Stomach (tissue), 4 donors: ENCODE data around the gene LIPA.
"Not testable (repeated sequence)": the region's sequence is repeated elsewhere in the genome, so short reads cannot be mapped to it uniquely, and the experiment has no call there.

ENCODE experiments used
- CTCF ChIP-seq, 7 experiments: fragments of 450-650 bp in 4 of 7; fragments of 200-600 bp in 3 of 7; sonication (generic) in 3 of 7; IDR thresholded peaks; one replicate each; pipeline ENCODE4 v1.5.1; 2016 to 2019; ENCODE audit warnings: antibody characterized with exemption in 7 of 7, control low read depth in 2 of 7, mild to moderate bottlenecking in 1 of 7
- EP300 ChIP-seq: sonication (generic); formaldehyde crosslinking; IDR thresholded peaks from one replicate; pipeline ENCODE4 v1.6.1; 2017; ENCODE audit warnings: antibody characterized with exemption
- POLR2A ChIP-seq, 4 donors: fragments of 450-650 bp; IDR thresholded peaks; one replicate each; pipeline ENCODE4 v1.6.1; 2016; ENCODE audit warnings: antibody characterized with exemption in 4 of 4, control low read depth in 2 of 4, mild to moderate bottlenecking in 1 of 4, moderate library complexity in 1 of 4
- POLR2AphosphoS5 ChIP-seq, 3 donors: sonication (generic); formaldehyde crosslinking; IDR thresholded peaks; one replicate each; pipeline ENCODE4 v1.6.1; 2016; ENCODE audit warnings: antibody characterized with exemption in 3 of 3

DNA sequence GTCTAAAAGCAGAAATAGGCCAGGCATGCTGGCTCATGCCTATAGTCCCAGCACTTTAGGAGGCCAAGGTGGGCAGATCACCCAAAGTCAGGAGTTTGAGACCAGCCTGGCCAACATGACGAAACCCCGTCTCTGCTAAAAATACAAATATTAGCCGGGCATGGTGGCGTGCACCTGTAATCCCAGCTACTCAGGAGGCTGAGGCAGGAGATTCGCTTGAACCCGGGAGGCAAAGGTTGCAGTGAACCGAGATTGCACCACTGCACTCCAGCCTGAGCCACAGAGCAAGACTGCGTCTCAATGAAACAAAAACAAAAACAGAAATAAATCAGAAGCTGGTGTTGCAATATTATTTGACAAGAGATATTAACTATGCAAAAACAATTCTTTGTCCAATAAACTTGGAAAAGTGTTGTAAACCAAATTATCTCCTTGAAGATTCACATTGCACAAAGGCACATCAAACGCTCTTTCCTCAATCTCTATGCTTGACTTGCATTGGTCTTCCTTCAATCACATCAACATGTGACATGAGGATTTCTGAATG, 83.1 kb downstream of the LIPA start:
- TF ChIP-seq CTCF (IDR thresholded peaks at IDR 0.05); POLR2A (IDR thresholded peaks at IDR 0.05); POLR2AphosphoS5 (IDR thresholded peaks at IDR 0.05); EP300: not testable (repeated sequence)
